SKM-1 (cell line): ENCODE measurements around the gene CIROP.
"Not testable (repeated sequence)": the region's sequence is repeated elsewhere in the genome, so short reads cannot be mapped to it uniquely, and the experiment has no call there.

Experiments used
- DNase-seq: peaks from one replicate; lab custom pipeline; 2025; ENCODE audit not compliant: unreplicated experiment; lab: John Stamatoyannopoulos, UW

CIROP gene

DNA sequence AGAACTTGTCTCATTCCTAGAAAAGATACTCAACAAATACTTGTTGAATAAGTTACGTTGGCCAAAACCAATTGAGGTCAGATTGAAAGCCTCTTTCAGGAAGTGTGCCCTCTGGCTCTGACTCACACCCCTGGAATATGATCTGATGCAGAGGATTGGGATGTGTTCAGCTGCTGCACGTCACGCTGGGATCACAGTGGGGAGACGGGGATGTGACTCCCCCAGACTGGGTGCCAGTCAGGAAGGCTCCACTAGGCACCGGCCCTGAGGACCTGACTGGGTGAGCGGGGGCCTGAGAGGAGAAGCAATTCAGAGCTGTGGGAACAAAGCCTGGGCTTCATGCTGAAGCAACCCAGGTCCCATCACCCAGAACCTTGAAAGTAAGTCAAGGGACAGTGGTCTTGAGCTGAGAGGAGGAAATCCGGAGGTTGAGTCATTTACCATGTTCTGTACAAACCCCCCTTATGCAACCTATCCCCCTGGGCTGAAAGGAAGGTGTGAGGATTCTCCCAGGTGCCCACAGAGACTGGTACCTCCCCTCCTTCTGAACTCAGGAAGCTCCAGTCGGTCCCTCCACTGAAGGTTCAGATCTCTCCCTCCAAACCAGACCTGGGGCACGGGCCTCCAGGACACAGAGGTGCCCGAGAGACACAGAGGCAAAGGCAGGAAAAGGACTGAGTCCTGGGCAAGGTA lies 10.4 kb upstream of the CIROP start:
- no peak for DNase-seq

- DNase-seq = no peak
These were observed 9.9 kb upstream of the CIROP start for GRCh38 chr14:23114669-23115038.

DNA sequence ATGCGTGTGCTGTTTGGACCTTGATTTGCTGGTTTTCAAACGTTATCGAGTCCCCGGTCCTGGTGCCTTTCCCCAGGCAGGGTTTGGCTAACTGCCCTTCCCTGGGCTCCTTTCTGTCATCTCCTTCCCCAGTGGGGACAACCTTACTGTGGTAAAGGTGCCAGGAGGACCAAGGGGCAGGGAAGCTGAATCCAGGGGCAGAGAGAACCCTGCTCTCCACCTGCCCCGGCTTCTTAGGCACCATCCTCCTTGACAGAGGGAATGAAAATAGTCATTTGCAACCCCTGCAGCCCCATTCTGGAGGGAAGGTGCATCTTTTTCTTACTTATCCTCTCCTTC lies 9.3 kb upstream of the CIROP start:
- DNase-seq = no peak

- DNase-seq = peak; percentile 45
These were observed 8.8 kb upstream of the CIROP start for GRCh38 chr14:23113431-23114119.

- DNase-seq = peak; percentile 62
These were observed 7.8 kb upstream of the CIROP start for GRCh38 chr14:23112359-23113178.

DNA sequence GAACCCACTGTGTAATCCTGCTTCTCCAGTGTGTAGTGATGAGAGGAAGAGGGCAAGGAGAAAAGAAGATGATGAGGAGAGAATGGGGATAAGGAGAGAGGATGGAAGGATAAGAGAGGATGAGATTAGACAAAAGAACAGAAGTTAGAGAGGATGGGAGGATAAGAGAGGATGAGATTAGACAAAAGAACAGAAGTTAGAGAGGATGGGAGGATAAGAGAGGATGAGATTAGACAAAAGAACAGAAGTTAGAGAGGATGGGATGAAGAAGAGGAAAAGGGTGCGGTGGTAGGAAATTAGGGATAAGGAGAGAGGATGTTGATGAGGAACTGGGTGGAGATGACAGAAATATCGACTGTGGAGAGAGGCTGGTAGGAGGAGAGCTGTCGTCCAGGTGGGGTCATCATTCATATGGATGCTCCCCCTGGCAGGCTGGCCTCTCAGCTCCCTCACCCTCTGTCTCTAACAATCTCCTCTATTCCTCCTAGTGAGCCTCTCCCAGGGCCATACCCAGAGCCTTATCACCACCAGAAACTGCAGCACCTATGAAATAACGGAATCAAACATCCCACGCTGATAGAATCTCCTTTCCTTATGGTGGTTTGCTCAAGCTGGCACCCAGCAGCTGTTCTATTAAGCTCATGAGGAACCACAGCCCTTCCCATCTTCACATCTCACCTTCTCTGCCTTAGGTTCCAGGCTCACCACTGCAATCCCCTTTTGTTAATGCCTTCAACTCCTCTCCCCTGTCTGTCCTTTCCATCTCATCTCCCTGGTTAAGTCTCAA lies 6.0 kb upstream of the CIROP start:
- no peak for DNase-seq

- no peak for DNase-seq
These were observed 5.0 kb upstream of the CIROP start for GRCh38 chr14:23109769-23110168.

GRCh38 chr14:23108169-23108568 lies 3.4 kb upstream of the CIROP start:
- not testable (repeated sequence) for DNase-seq

DNA sequence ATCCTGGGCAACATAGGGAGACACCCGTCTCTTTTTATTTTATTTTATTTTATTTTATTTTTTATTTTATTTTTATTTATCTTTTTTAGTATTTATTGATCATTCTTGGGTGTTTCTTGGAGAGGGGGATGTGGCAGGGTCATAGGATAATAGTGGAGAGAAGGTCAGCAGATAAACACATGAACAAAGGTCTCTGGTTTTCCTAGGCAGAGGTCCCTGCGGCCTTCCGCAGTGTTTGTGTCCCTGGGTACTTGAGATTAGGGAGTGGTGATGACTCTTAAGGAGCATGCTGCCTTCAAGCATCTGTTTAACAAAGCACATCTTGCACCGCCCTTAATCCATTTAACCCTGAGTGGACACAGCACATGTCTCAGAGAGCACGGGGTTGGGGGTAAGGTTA lies 2.8 kb upstream of the CIROP start:
- not testable (repeated sequence) for DNase-seq

- DNase-seq = no peak
These were observed 1.9 kb upstream of the CIROP start for GRCh38 chr14:23106747-23107045.

DNA sequence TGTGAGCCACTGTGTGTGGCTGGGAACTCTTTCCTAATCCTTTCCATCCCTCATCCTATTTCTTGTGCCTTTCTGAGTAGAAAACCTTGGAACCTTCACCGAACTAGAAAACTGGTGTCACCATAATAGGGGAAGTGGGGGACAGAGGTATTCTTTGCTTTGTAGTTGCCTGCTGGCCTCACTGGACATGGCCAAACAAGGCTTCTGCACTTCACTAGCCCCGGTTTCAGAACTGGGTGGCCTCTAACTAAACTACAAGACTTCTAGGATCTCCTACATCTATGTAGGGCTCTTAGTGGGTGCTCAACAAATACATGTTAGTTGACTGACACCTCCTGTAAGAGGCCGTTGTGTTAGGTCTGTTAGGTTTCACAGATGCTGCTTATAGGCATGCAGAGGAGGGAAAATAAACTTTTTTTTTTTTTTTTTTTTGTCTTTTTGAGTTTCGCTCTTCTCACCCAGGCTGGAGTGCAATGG lies 597 bp upstream of the CIROP start:
- DNase-seq = no peak

DNA sequence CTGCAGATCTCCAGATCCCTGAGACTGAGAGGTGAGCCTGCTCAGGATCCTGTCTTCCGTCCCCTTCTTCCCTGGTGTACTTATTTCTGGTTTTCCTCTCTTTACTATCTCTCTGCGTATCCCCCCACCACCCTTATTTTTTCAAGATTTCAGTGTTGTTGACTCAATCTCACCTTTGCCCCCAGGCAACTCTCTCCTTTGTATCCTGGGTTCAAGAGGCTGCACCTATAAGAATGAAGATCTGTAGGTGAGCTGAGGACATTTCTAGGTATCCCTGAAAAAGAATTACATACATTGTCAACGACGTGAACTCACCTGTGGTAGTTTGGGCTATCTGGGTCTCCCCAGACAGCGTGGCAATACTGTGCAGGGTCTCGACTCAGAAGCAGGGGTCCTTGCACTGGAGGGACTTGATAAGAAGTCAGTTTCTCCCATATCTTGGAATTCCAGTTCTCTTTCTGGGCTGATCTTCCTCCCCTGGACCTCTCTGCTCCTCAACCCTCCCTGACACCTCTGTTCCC lies 659 bp downstream of the CIROP start:
- DNase-seq = no peak

DNA sequence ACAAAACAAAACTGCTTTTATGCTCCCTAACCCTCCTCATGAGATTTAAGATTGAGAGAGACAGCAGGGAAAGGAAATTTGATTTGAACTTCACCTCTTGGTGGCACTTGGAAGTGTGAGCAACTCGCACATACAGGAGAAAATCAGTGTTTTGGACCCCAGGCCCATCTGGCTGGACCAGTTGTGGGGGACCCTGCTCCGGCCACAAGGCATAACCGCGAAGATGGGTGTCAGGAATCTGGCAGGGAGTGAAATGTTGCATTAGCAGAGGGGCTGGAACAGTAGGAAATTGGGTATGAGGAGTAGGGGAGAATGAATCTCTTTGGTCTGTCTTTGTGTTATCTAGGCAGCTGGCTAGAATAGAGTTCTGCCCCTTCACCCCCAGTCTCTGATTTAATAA lies 1.2 kb downstream of the CIROP start:
- DNase-seq = no peak

- no peak for DNase-seq
These were observed 2.0 kb downstream of the CIROP start for GRCh38 chr14:23102801-23103200.

- no peak for DNase-seq
These were observed 2.7 kb downstream of the CIROP start for GRCh38 chr14:23101986-23102625.

DNA sequence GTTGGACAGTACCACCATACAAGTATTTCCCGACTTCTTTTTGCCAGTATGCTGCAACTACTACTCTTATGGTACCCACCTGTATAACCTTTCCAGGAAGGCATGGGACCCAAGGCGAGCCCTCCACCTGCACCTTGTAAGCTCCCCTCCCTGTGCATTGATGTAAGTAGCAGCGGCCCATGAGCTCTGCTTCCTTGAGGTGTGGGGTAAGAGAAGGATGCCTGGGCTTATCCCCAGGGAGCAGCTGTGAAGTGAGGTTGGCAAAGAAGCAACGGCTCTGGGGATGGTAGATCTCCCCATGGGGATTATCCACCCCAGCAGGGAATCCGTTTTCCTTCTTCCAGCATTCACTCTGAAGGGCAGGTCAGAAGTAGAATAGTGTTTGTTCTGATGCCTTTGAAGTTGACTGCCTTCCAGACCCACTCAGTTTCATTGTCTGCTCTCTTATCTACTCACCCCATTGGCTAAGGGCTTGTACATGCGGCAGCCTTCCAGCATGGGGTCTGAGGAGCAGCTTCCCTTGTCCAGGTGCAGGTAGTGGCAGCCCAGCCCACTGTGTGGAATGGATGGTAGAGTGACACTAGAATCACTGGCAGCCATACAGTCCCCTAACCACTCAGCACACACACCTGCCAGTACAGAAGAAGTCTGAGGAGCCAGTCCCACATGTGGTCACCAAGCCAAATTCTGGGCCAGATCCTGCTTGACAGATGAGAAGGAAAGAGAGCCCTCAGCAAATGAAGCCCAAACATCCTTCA lies 3.4 kb downstream of the CIROP start:
- DNase-seq = no peak

GRCh38 chr14:23099212-23099861 lies 5.5 kb downstream of the CIROP start:
- DNase-seq = no peak

GRCh38 chr14:23097786-23098185 lies 7.0 kb downstream of the CIROP start:
- no peak for DNase-seq
